HEK293 (cell line): ENCODE results near the gene QRICH1.

ENCODE experiments used
- BCL11A ChIP-seq: fragments of 450-650 bp; formaldehyde crosslinking; IDR thresholded peaks from 2 replicates; pipeline ENCODE4 v1.5.1; 2016; ENCODE audit warnings: low read depth, missing biosample characterization, missing genetic modification characterization
- INSM2 ChIP-seq: fragments of 450-650 bp; formaldehyde crosslinking; IDR thresholded peaks from 2 replicates; pipeline ENCODE4 v1.5.1; 2016; ENCODE audit warnings: missing biosample characterization, missing genetic modification characterization
- KLF1 ChIP-seq: fragments of 450-650 bp; formaldehyde crosslinking; IDR thresholded peaks from 2 replicates; pipeline ENCODE4 v1.5.1; 2016; ENCODE audit warnings: missing biosample characterization, missing genetic modification characterization
- PRDM4 ChIP-seq: fragments of 450-650 bp; formaldehyde crosslinking; IDR thresholded peaks from 2 replicates; pipeline ENCODE4 v1.5.1; 2017; ENCODE audit warnings: missing biosample characterization, missing genetic modification characterization
- SETDB1 ChIP-seq: IDR thresholded peaks from one replicate; pipeline ENCODE4 v1.6.1; 2017; ENCODE audit warnings: mild to moderate bottlenecking, low read length, moderate library complexity, mixed read lengths; ENCODE audit not compliant: insufficient read length
- ZFHX2 ChIP-seq: fragments of 450-650 bp; formaldehyde crosslinking; conservative IDR thresholded peaks from 2 replicates; pipeline ENCODE4 v1.5.1; 2016; ENCODE audit warnings: missing biosample characterization, missing genetic modification characterization
- ZNF133 ChIP-seq: fragments of 450-650 bp; formaldehyde crosslinking; IDR thresholded peaks from 2 replicates; pipeline ENCODE4 v1.5.1; 2016; ENCODE audit warnings: missing biosample characterization, missing genetic modification characterization
- ZNF138 ChIP-seq: fragments of 450-650 bp; formaldehyde crosslinking; IDR thresholded peaks from 2 replicates; pipeline ENCODE4 v1.5.1; 2016; ENCODE audit warnings: missing biosample characterization, missing genetic modification characterization, borderline replicate concordance
- ZNF155 ChIP-seq: fragments of 450-650 bp; formaldehyde crosslinking; IDR thresholded peaks from 2 replicates; pipeline ENCODE4 v1.5.1; 2016; ENCODE audit warnings: missing biosample characterization, missing genetic modification characterization
- ZNF184 ChIP-seq: fragments of 450-650 bp; IDR thresholded peaks from 2 replicates; pipeline ENCODE4 v1.5.1; 2018; ENCODE audit warnings: missing biosample characterization, mild to moderate bottlenecking, missing genetic modification characterization
- ZNF266 ChIP-seq: fragments of 450-650 bp; formaldehyde crosslinking; IDR thresholded peaks from 2 replicates; pipeline ENCODE4 v1.5.1; 2016; ENCODE audit warnings: missing biosample characterization, missing genetic modification characterization, low read depth
- ZNF510 ChIP-seq: fragments of 450-650 bp; formaldehyde crosslinking; IDR thresholded peaks from 2 replicates; pipeline ENCODE4 v1.5.1; 2018; ENCODE audit warnings: mild to moderate bottlenecking, missing genetic modification characterization, missing biosample characterization; ENCODE audit not compliant: insufficient replicate concordance
- ZNF521 ChIP-seq: fragments of 450-650 bp; formaldehyde crosslinking; IDR thresholded peaks from 2 replicates; pipeline ENCODE4 v1.5.1; 2017; ENCODE audit warnings: missing biosample characterization, mild to moderate bottlenecking, missing genetic modification characterization
- ZNF558 ChIP-seq: fragments of 450-650 bp; formaldehyde crosslinking; IDR thresholded peaks from 2 replicates; pipeline ENCODE4 v1.5.1; 2016; ENCODE audit warnings: missing biosample characterization, missing genetic modification characterization
- ZNF600 ChIP-seq: fragments of 450-650 bp; formaldehyde crosslinking; IDR thresholded peaks from 2 replicates; pipeline ENCODE4 v1.5.1; 2016; ENCODE audit warnings: missing biosample characterization, missing genetic modification characterization
- ZNF623 ChIP-seq: fragments of 450-650 bp; formaldehyde crosslinking; IDR thresholded peaks from 2 replicates; pipeline ENCODE4 v1.5.1; 2016; ENCODE audit warnings: missing biosample characterization, missing genetic modification characterization
- ZNF645 ChIP-seq: fragments of 450-650 bp; formaldehyde crosslinking; IDR thresholded peaks from 2 replicates; pipeline ENCODE4; 2016; ENCODE audit warnings: missing biosample characterization, missing genetic modification characterization
- ZNF670 ChIP-seq: fragments of 450-650 bp; formaldehyde crosslinking; IDR thresholded peaks from 2 replicates; pipeline ENCODE4 v1.5.1; 2016; ENCODE audit warnings: missing biosample characterization, missing genetic modification characterization, low read depth
- ZNF677 ChIP-seq: fragments of 450-650 bp; IDR thresholded peaks from 2 replicates; pipeline ENCODE4 v1.5.0; 2018; ENCODE audit warnings: missing biosample characterization, mild to moderate bottlenecking, missing genetic modification characterization, moderate library complexity
- ZNF701 ChIP-seq: fragments of 450-650 bp; formaldehyde crosslinking; IDR thresholded peaks from 2 replicates; pipeline ENCODE4 v1.5.1; 2016; ENCODE audit warnings: missing biosample characterization, missing genetic modification characterization
- ZNF704 ChIP-seq: fragments of 450-650 bp; formaldehyde crosslinking; IDR thresholded peaks from 2 replicates; pipeline ENCODE4 v1.5.1; 2016; ENCODE audit warnings: missing biosample characterization, missing genetic modification characterization
- ZNF747 ChIP-seq: fragments of 450-650 bp; formaldehyde crosslinking; IDR thresholded peaks from 2 replicates; pipeline ENCODE4 v1.5.1; 2016; ENCODE audit warnings: missing biosample characterization, missing genetic modification characterization
- ZNF791 ChIP-seq: fragments of 450-650 bp; formaldehyde crosslinking; IDR thresholded peaks from 2 replicates; pipeline ENCODE4 v1.5.1; 2016; ENCODE audit warnings: missing biosample characterization, missing genetic modification characterization
- ZSCAN30 ChIP-seq: fragments of 450-650 bp; IDR thresholded peaks from 2 replicates; pipeline ENCODE4 v1.5.1; 2018; ENCODE audit warnings: missing biosample characterization, mild to moderate bottlenecking, missing genetic modification characterization, moderate library complexity
- TF ChIP-seq, protein P1 (sequence below): fragments of 450-650 bp; formaldehyde crosslinking; conservative IDR thresholded peaks from 2 replicates; pipeline ENCODE4 v1.5.1; 2016; ENCODE audit warnings: low read depth, missing biosample characterization, missing genetic modification characterization
- TF ChIP-seq, protein P2 (sequence below): fragments of 450-650 bp; IDR thresholded peaks from 2 replicates; pipeline ENCODE4 v1.5.1; 2018; ENCODE audit warnings: missing biosample characterization, mild to moderate bottlenecking, missing genetic modification characterization

Gene QRICH1

GRCh38 chr3:49021813-49022687, 71.8 kb downstream of the QRICH1 start, which contains the start of gene NDUFAF3 (continued):
- no peak for TF ChIP-seq ZNF184 (tag by site-specific recombination)
- TF ChIP-seq, protein P1, sequence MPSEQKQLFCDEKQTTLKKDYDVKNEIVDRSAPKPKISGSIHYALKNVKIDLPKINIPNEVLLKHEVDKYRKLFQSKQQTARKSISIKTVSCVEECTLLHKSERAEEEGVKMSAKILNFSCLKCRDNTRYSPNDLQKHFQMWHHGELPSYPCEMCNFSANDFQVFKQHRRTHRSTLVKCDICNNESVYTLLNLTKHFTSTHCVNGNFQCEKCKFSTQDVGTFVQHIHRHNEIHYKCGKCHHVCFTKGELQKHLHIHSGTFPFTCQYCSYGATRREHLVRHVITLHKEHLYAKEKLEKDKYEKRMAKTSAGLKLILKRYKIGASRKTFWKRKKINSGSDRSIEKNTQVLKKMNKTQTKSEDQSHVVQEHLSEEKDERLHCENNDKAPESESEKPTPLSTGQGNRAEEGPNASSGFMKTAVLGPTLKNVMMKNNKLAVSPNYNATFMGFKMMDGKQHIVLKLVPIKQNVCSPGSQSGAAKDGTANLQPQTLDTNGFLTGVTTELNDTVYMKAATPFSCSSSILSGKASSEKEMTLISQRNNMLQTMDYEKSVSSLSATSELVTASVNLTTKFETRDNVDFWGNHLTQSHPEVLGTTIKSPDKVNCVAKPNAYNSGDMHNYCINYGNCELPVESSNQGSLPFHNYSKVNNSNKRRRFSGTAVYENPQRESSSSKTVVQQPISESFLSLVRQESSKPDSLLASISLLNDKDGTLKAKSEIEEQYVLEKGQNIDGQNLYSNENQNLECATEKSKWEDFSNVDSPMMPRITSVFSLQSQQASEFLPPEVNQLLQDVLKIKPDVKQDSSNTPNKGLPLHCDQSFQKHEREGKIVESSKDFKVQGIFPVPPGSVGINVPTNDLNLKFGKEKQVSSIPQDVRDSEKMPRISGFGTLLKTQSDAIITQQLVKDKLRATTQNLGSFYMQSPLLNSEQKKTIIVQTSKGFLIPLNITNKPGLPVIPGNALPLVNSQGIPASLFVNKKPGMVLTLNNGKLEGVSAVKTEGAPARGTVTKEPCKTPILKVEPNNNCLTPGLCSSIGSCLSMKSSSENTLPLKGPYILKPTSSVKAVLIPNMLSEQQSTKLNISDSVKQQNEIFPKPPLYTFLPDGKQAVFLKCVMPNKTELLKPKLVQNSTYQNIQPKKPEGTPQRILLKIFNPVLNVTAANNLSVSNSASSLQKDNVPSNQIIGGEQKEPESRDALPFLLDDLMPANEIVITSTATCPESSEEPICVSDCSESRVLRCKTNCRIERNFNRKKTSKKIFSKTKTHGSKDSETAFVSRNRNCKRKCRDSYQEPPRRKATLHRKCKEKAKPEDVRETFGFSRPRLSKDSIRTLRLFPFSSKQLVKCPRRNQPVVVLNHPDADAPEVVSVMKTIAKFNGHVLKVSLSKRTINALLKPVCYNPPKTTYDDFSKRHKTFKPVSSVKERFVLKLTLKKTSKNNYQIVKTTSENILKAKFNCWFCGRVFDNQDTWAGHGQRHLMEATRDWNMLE (tag by site-specific recombination), result no peak
- no peak for TF ChIP-seq ZNF155
- peak; percentile 89 for TF ChIP-seq ZSCAN30 (tag by site-specific recombination)
- no peak for TF ChIP-seq ZNF558 (tag by site-specific recombination)
- 0 out of 2 replicates have a peak, but pooled peaks have one; percentile 50 for TF ChIP-seq ZNF645 (tag by site-specific recombination)
- no peak for TF ChIP-seq ZNF266 (tag by site-specific recombination)
- no peak for TF ChIP-seq SETDB1
- TF ChIP-seq ZNF747 (tag by site-specific recombination), result no peak
- TF ChIP-seq PRDM4 (tag by site-specific recombination), result peak; percentile 27; the same call in 1 of the 2 replicates
- TF ChIP-seq, protein P2, sequence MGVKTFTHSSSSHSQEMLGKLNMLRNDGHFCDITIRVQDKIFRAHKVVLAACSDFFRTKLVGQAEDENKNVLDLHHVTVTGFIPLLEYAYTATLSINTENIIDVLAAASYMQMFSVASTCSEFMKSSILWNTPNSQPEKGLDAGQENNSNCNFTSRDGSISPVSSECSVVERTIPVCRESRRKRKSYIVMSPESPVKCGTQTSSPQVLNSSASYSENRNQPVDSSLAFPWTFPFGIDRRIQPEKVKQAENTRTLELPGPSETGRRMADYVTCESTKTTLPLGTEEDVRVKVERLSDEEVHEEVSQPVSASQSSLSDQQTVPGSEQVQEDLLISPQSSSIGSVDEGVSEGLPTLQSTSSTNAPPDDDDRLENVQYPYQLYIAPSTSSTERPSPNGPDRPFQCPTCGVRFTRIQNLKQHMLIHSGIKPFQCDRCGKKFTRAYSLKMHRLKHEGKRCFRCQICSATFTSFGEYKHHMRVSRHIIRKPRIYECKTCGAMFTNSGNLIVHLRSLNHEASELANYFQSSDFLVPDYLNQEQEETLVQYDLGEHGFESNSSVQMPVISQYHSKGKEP (tag by site-specific recombination), result no peak; the same call in 1 of the 2 replicates
- peak; percentile 65 for TF ChIP-seq KLF1 (tag by site-specific recombination)
- TF ChIP-seq ZNF791 (tag by site-specific recombination), result no peak
- TF ChIP-seq INSM2 (tag by site-specific recombination), result 0 out of 2 replicates have a peak, but pooled peaks have one; percentile 61
- peak; percentile 84 for TF ChIP-seq BCL11A (tag by site-specific recombination)
- no peak for TF ChIP-seq ZNF701 (tag by site-specific recombination)
- no peak for TF ChIP-seq ZNF138 (tag by site-specific recombination)
- TF ChIP-seq ZNF600 (tag by site-specific recombination), result peak; percentile 85
- no peak for TF ChIP-seq ZNF623
- TF ChIP-seq ZNF133 (tag by site-specific recombination), result no peak
- TF ChIP-seq ZNF521 (tag by site-specific recombination), result no peak
- no peak for TF ChIP-seq ZNF510 (tag by site-specific recombination)
- no peak for TF ChIP-seq ZNF677
- 0 out of 2 replicates have a peak, but pooled peaks have one; percentile 7 for TF ChIP-seq ZNF704 (tag by site-specific recombination)
- TF ChIP-seq ZNF670, result no peak
- peak; percentile 49 for TF ChIP-seq ZFHX2 (tag by site-specific recombination)
